Uterus (tissue), 4 donors: ENCODE data around the gene GTPBP4. TPM values are rescaled to one million over a fixed set of nuclear protein-coding genes. Genes with fewer than 3 reads are reported as not detected.
"Not testable (repeated sequence)": the region's sequence is repeated elsewhere in the genome, so short reads cannot be mapped to it uniquely, and the experiment has no call there.

Experiments
- DNase-seq, 2 donors: peaks; one replicate each; pipeline ENCODE4 v3.0.0-alpha.2; 2019 to 2020
- H3K27ac ChIP-seq, 2 donors: fragments of 200-600 bp; sonication (generic); 1 replicate in 1 of 2; 2 replicates in 1 of 2; pipeline ENCODE4 v1.5.1; 2016 to 2018
- H3K27me3 ChIP-seq, 2 donors: fragments of 200-600 bp; sonication (generic); one replicate each; pipeline ENCODE4 v1.5.1; 2018 to 2019; ENCODE audit warnings: control low read depth in 1 of 2
- H3K36me3 ChIP-seq, 2 donors: fragments of 200-600 bp; sonication (generic); one replicate each; pipeline ENCODE4 v1.5.1; 2019; ENCODE audit warnings: control low read depth in 1 of 2
- H3K4me1 ChIP-seq, 2 donors: fragments of 200-600 bp; sonication (generic); one replicate each; pipeline ENCODE4 v1.5.1; 2018 to 2019; ENCODE audit warnings: control low read depth in 1 of 2
- H3K4me3 ChIP-seq, 2 donors: fragments of 200-600 bp; sonication (generic); 1 replicate in 1 of 2; 2 replicates in 1 of 2; pipeline ENCODE4 v1.5.1; 2018 to 2019; ENCODE audit warnings: mild to moderate bottlenecking in 1 of 2
- H3K9me3 ChIP-seq, 2 donors: fragments of 200-600 bp; sonication (generic); one replicate each; pipeline ENCODE4 v1.5.1; 2019; ENCODE audit warnings: control low read depth in 1 of 2
- CTCF ChIP-seq, 4 experiments: fragments of 200-600 bp in 2 of 4; fragments of 450-650 bp in 2 of 4; sonication (generic) in 2 of 4; IDR thresholded peaks; one replicate each; pipeline ENCODE4 v1.5.1; 2016 to 2019; ENCODE audit warnings: antibody characterized with exemption in 4 of 4, mild to moderate bottlenecking in 2 of 4, moderate library complexity in 1 of 4
- POLR2A ChIP-seq, 2 donors: fragments of 450-650 bp; IDR thresholded peaks; one replicate each; pipeline ENCODE4 v1.6.1; 2016; ENCODE audit warnings: antibody characterized with exemption in 2 of 2, mild to moderate bottlenecking in 1 of 2, moderate library complexity in 1 of 2
- intact Hi-C: fragments of 100-400 bp; cut with DNase I; formaldehyde crosslinking; loops from one replicate; pipeline ENCODE4 v1.15.1; 2023; ENCODE audit warnings: low total_unique reads
- total RNA-seq, 4 donors: library from RNA; depleted of rRNA in 3 of 4; stranded (reverse); fragments of >200 nt in 3 of 4; gene quantifications; one replicate each; pipeline versions ENCODE4 v1.1.0 to v1.2.4, GENCODE V29; 2014 to 2023
- donor health status: DM: yes; HTN: yes; CAD: no.

The GTPBP4 gene
- total RNA-seq, 4 donors from 2014 or later = 10.5 to 49.0 (median 20.1) TPM

- no peak overlapping the region for H3K4me3 ChIP-seq
- no peaks in the 10 kb centered on the region for H3K36me3 ChIP-seq
- TF ChIP-seq POLR2A (IDR thresholded peaks at IDR 0.05) (no peak), CTCF (IDR thresholded peaks at IDR 0.05) (no peak)
- peaks cover 3 to 20% of the 10 kb centered on the region in 2 donors for H3K9me3 ChIP-seq
- intact Hi-C loops = no loop called here
- no peaks in the 10 kb centered on the region for H3K4me1 ChIP-seq
- no peak overlapping the region for H3K27ac ChIP-seq
- DNase-seq = no peak
- H3K27me3 ChIP-seq = no peaks in the 10 kb centered on the region
These were observed 18.3 kb downstream of the GTPBP4 start for GRCh38 chr10:1006573-1006972.

GRCh38 chr10:1007583-1007982, 19.3 kb downstream of the GTPBP4 start:
- H3K27me3 ChIP-seq = no peaks in the 10 kb centered on the region
- no peaks in the 10 kb centered on the region for H3K4me1 ChIP-seq
- no peak for DNase-seq
- TF ChIP-seq CTCF (IDR thresholded peaks at IDR 0.05) (no peak), POLR2A (IDR thresholded peaks at IDR 0.05) (no peak)
- H3K27ac ChIP-seq = no peak overlapping the region
- H3K9me3 ChIP-seq = peaks cover 2 to 10% of the 10 kb centered on the region in 2 donors
- no peaks in the 10 kb centered on the region for H3K36me3 ChIP-seq
- intact Hi-C loops = no loop called here
- no peak overlapping the region for H3K4me3 ChIP-seq

GRCh38 chr10:1009071-1009494, 20.8 kb downstream of the GTPBP4 start:
- no peaks in the 10 kb centered on the region for H3K4me1 ChIP-seq
- no peaks in the 10 kb centered on the region for H3K36me3 ChIP-seq
- intact Hi-C loops = no loop called here
- TF ChIP-seq POLR2A (IDR thresholded peaks at IDR 0.05) (no peak), CTCF (IDR thresholded peaks at IDR 0.05) (no peak)
- no peak overlapping the region for H3K27ac ChIP-seq
- H3K4me3 ChIP-seq = no peak overlapping the region
- H3K9me3 ChIP-seq = no peaks in the 10 kb centered on the region
- no peaks in the 10 kb centered on the region for H3K27me3 ChIP-seq
- DNase-seq = no peak

GRCh38 chr10:1009947-1010346, 21.7 kb downstream of the GTPBP4 start:
- H3K27me3 ChIP-seq, H3K9me3 ChIP-seq, DNase-seq, intact Hi-C loops, H3K36me3 ChIP-seq, H3K27ac ChIP-seq, H3K4me3 ChIP-seq, H3K4me1 ChIP-seq: not testable (repeated sequence)

- no peak for DNase-seq
- H3K4me3 ChIP-seq = no peak overlapping the region
- H3K4me1 ChIP-seq = no peaks in the 10 kb centered on the region
- no peak for TF ChIP-seq CTCF (IDR thresholded peaks at IDR 0.05)
- no peak for TF ChIP-seq POLR2A (IDR thresholded peaks at IDR 0.05)
- H3K27ac ChIP-seq = no peak overlapping the region
- no peaks in the 10 kb centered on the region for H3K9me3 ChIP-seq
- H3K36me3 ChIP-seq = no peaks in the 10 kb centered on the region
- intact Hi-C loops = no loop called here
- no peaks in the 10 kb centered on the region for H3K27me3 ChIP-seq
These were observed 22.5 kb downstream of the GTPBP4 start for GRCh38 chr10:1010703-1011102.

GRCh38 chr10:1011696-1012095, 23.5 kb downstream of the GTPBP4 start:
- no peaks in the 10 kb centered on the region for H3K36me3 ChIP-seq
- intact Hi-C loops = no loop called here
- no peaks in the 10 kb centered on the region for H3K27me3 ChIP-seq

More at GRCh38 chr10:1011696-1012095, 23.5 kb downstream of the GTPBP4 start:
- Histone ChIP-seq H3K4me3 (no peak overlapping the region), H3K27ac (no peak overlapping the region), H3K4me1 (no peaks in the 10 kb centered on the region), H3K9me3 (no peaks in the 10 kb centered on the region)
- DNase-seq = no peak
- no peak for TF ChIP-seq CTCF (IDR thresholded peaks at IDR 0.05)
- no peak for TF ChIP-seq POLR2A (IDR thresholded peaks at IDR 0.05)
